NCI-H82 treated with DMSO at 0.1 percent for 48 hours (cell line): ENCODE results near the gene VCPKMT.
A peak's percentile ranks its signal among the peaks of the same experiment; 100 is the strongest.

Experiments
- DNase-seq: peaks from one replicate; lab custom pipeline; 2025; ENCODE audit not compliant: unreplicated experiment; lab: John Stamatoyannopoulos, UW

VCPKMT gene

DNA sequence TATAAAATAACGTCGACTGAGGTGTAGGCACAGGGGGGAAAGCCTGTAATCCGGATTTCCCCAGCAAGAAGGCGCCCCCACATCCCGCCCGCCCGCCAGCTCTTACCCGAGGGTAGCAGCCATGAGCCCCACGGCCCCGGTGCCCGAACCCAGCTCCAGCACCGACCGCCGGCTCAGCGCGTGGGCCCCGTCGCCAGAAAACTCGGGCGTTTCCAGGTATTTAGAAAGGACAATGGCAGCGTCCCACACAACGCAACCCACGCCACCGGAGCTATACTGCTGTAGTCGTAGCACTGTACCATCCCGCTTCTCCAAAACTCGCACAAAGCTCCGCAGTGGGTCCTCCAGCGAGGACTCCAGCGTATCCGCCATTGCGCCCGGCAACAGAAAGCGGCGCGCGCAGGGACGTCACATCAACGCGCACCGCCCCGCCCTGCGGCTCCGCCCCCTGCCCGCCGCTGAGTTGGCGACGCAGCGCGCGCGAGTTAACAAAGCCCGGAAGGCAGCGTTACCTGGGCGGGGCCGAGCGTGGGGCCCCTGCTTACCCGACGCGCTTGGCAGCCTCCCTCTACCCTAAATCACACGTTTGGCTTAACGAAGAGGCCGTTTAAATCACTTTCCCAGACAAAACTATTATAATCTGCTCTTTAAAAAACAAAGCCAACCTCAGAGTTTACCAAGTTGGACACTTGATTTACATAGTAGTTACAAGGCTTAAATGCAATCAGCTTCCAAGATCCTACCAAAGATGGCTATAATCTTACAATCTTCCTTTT is at the start of gene VCPKMT:
Gene VCPKMT, minus strand, starts transcription at position 392 of the 776 bp plus-strand sequence. Its CDS starts 20 bp downstream, at position 372.
- DNase-seq = peak; percentile 77

DNA sequence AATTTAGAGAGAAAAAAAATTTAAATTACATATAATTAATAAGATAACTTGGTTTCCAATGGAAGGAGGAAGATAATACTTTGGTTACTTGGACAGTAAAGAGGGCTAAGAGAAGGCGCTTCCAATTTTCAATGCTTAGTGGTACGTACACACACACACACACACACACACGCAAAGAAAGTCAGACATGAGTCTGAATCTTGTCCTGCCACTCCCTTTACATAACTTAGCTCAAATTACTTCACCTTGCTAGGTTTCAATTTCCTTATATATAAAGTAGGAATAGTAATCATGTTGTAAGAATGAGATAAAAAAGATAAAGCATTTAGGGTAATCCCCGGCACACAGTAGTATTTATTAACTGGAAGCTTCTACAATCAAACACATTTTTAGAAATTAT is 39.7 kb upstream of the VCPKMT start:
- DNase-seq = no peak

DNA sequence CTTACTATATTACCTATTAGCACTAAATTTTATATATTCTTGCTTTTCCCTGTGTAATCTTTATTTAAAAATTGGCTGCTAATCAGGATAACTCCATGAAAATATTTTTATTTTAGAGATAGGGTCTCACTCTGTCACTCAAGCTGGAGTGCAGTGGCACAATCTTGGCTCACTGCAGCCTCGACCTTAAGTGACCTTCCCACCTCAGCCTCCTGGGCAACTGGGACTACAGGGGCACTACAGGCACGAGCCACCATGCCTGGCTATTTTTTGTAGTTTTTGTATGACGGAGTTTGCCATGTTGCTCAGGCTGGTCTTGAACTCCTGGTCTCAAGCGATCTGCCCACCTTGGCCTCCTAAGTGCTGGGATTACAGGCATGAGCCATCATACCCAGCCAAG is 32.4 kb upstream of the VCPKMT start:
- no peak for DNase-seq

DNA sequence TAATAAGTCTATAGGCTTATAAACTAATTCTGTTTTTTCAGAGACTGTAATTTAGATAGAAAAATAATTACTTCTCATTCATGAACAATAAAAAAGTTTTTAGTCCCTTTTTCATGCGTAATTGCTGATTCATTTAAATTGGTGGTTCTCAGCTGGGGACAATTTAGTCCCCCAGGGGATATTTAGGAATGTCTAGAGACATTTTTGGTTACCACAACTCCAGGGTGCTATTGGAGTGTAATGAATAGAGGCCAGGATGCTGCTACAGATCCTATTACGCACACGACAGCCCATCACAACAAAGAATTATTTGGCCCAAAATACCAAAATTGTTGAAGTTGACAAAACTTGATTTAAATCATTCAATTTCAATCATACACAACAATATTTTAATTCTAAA is 22.8 kb upstream of the VCPKMT start:
- DNase-seq = no peak

DNA sequence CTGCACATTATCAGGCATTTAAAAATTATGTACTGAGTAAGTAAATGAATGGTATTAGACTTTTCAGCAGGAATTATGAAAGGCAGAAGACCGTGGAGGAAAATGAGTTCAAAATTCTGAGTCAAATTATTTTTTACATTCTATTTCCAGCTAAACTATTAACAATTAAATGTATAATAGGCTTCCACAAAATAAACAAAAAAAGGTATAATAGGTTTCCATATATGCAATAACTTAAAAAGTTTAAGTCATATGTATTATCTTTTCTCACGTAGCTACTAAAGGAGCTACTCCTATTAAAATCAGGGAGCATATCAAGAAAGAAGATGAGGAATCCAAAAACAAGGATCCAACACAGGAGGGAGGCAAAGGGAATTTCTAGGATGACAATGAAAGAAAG is 11.4 kb upstream of the VCPKMT start:
- DNase-seq = no peak

DNA sequence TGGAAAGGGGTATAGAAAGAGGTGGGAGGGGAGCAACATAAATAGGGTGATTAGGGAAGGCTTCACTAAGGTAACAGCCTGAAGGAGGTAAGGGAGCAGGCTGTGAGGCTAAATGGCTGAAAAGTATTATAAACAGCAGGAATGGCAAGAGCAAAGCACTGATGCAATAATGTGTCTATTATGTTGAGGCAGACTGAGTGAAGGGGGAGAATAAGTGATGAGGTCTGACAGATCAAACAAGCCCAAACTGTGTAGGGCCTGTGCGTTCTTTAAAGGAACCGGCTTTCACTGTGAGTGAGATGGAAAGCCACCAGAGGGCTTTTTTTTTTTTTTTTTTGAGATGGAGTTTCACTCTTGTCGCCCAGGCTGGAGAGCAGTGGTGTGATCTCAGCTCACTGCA is 6.7 kb upstream of the VCPKMT start:
- no peak for DNase-seq

DNA sequence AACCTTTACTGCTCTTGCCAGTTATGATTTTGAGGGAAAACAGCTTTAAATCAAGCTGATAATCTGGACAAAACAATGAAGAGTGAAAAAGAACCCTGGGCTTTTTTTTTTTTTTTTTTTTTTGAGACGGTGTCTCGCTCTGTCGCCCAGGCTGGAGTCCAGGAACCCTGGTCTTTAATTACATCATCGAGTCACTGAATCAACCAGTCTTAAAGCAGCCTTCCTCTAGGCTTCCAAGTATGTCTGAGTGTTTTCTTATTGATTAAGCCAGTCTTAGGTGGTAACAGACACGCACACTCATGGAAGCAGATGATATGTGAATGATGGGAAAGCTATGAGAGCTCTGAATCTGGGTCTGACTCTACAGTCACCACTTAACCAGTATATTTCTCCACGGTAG is 5.9 kb upstream of the VCPKMT start:
- DNase-seq = no peak

DNA sequence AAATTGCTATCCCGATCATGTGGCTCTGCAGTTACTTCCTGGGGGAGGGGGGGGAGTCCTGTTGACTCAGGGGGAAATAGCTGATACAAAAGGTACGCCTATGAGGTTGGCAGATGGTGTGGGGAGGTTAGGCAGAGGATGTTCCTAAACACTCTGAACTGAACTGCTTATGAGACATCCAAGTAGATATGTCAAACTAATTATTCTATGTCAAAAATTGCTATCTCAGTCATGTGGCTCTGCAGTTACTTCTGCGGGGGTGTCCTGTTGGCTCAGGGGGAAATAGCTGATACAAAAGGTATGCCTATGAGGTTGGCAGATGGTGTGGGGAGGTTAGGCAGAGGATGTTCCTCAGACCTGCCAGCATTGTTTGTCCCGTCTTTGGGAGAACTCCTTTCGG is 5.1 kb upstream of the VCPKMT start:
- DNase-seq = no peak

DNA sequence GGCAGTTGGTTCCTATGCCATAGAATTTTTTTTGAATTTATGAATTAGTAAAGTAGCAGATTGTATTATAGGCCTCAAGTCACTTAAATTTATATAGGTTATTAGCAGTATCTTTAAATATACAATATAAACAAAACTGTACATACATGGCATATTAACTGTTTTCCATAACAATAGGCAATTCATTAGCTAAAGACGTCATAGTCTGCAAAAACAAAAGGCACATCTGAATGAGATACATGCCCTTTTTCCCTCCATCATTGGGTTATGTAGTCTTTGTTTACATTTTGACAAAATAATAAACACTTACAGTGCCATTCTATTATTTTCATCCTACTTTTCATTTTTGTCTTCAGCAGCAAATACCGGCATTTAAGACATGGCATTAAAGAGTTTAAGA is 1.1 kb upstream of the VCPKMT start:
- no peak for DNase-seq

DNA sequence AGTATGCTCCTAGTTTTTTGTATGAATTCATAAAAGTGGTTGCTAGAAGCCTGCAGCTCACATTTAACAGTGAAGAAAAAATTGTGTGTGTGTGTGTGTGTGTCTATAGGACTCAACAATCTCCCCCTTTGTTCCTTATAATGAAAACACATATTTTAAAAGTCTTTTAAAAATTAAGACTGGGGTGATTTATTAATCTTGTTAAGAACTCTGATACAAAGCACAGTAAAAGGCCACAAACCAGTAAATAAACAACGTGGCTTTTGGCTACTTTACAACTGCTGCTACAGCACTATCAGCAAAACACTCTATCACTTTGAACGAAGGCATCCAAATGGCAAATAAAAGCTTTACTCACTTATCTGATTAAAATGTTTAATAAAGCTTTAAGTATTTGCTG is 594 bp upstream of the VCPKMT start:
- no peak for DNase-seq

DNA sequence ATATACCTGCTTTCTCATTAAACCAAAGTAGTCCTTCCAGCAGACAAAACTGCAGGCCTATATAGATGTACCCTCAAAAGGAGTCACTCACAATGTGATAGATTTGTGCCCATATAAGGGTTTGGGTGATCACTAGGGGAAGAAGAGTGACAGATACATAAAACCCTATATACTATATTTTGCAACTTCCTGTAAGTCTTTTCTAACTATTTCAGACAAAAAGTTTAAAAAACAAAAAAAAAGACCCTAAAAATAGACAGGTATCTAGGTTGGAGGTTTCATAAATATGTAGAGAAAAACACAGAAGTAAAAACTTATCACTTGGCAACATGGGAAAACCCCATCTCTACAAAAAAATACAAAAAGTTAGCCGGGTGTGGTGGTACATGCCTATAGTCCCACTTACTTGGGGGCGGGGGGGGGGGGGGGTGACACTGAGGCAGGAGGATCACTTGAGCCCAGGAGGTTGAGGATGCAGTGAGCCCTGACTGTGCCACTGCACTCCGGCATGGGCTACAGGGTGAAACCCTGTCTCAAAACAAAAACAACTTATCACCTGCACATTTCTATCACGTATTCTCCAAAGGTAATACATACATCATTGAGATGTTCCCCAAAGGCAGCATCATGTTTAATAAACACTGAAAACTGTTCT is 2.9 kb downstream of the VCPKMT start:
- no peak for DNase-seq

DNA sequence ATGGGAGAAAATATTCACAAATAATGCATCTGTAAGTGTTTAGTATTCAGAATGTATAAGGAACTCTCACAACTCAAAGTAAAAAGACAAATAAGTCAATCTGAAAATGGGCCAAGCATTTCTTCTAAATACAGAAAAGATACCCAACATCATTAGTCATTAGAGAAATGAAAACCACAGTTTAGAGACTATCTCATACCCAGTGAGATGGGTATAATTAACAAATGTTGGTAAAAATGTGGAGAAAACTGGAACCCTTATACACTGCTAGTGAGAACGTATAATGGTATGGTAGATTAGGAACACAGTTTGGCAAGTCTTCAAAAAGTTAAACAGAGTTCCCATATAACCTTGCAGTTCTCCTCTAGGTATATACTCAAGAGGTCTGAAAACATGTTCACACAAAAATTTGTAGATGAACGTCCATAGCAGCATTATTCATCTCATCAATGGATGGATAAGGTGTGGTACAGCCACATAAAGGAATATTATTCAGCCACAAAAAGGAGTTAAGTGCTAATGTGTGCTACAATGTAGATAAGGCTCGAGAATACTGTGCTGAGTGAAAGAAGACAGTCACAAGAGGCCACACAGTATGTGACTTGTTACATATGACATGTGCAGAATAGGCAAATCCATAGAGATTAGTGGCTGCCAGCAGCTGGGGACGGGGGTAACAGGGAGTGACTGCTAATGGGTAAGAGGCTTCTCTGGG is 5.9 kb downstream of the VCPKMT start:
- no peak for DNase-seq

DNA sequence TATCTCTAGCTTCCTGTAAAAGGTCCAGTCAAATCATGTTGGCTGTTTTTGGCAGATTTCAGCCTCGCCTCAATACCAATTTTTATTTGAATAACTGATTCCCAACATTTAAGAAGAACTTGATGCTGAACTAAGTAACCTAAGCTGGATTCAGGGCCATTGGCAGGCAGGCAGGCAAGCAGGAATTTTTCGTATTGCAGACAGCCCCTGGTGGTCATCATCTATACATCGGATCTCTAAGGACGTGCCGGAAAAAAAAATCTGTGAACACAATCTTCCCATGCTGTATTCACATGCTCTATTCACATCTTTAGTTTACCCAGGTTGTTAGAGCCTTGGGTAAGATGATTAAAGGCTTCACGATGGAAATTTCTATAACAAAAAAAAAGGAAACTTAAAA is 7.0 kb downstream of the VCPKMT start:
- no peak for DNase-seq

DNA sequence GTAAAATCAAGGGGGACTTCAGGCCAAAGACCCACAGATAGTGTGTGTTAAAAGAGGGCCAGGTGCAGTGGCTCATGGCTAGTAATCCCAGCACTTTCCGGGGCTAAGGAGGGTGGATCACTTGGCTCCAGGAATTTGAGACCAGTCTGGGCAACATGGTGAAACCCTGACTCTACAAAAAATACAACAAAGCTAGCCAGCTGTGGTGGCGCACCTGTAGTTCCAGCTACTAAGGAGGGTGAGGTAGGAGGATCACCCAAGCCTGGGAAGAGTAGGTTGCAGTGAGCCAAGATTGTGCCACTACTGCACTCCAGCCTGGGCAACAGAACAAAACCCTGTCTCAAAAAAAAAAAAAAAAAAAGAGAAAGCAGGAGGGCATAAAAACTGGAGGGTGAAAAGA is 8.5 kb downstream of the VCPKMT start:
- DNase-seq = no peak

DNA sequence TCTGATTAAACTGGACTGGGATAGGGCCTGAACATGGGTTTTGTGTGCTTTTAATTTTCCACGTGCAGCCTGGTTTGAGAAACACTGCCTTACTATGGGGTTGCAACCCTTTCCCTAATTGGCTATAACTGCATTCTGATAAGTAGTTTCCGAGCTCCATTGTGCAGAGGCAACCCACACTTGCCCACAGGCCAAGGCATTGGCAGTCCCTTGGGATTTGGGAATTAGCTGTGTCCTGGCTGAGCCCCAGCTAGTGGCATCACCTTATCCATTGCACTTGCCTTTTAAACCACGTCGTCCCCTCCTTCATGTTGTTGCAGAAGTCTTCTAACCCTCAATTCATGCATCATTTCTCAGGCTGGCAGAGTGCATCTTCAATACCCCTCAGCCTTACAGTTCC is 10.2 kb downstream of the VCPKMT start:
- peak; percentile 16 for DNase-seq

DNA sequence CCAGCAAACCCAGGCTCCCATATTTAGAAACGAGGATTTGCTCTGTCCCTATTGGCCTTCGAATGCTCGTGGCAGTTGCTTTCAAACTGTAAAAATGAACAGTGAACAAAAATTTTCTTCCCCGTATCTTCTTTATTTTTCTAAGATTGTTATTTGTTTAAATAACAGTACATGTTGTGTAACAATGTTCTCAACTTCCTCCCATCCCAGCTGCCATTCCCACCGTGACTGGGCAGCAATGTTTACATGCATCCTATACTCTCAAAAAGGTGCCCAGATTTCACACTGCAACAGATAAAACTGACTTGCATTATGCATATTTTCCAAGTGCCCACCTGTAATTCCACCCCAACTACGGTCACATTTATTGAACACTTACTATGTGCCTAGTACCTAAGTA is 12.8 kb downstream of the VCPKMT start:
- no peak for DNase-seq

DNA sequence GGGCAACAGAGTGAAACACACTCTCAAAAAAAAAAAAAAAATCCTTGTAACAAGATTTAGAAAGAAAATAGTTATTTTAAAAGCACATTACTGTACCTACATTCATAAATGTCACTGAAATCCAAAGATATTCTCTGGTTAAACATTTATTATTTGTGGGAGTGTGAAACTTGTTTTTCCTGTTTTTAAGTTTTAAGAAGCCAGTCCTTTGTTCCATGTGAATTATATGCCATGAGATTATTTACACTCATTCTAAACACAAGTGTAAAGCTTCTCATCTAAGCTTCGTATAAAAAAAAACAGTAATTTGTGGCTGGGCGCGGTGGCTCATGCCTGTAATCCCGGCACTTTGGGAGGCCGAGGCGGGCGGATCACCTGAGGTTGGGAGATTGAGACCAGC is 15.0 kb downstream of the VCPKMT start:
- DNase-seq = no peak

DNA sequence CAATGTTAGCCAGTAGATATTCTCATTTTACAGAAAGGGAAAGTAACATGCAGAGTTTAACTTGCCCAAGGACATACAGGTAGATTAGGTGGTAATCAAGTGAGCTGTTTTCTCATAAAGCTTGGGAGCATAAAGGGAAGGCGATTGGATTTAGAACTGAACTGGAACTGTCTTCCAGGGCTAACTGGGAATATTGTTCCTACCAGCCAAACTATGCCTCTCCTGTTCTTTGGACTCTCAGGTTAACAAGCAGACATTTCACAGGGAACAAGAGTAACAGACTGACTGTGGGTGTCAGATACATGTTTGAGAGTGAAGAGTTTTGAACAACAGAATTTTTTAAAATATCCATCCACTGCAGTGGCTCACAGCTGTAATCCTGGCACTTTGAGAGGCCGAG is 15.6 kb downstream of the VCPKMT start:
- DNase-seq = no peak

DNA sequence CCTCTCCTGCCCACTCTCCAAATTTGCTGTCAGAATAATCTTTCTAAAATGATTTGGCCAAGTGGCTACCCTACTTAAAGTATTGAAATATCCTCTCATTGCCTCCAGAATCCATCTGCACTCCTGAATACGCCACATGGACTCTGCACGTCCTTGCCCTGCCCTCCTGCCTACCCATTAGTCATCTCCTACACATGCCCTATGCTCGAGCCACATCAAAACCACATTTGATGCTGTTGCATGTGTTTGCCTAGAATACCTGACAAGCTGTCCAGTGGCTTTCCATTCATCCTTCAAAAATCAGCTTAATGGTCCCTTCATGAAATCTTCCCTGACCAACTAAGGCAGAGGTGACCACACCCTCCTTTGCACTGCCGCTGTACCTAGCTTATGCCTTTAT is 17.0 kb downstream of the VCPKMT start:
- DNase-seq = no peak

DNA sequence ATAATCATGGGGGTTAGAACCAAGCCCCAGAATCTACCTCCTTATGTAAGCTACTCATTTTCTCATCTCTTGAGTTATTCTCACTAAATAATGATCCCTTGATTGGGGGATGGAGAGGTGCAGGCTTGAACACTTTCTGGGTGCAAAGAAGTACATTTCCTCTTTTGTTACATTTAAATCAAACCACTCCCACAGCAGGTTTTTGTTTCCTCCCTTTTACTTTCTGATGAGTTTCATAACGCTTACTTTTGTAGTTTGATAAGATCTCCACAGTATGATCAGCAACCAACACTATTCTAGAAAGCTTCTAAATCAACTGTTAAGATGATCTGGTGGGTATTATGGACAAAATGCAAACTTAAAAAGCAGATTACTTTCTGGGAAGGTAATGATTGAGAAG is 20.5 kb downstream of the VCPKMT start:
- DNase-seq = no peak

DNA sequence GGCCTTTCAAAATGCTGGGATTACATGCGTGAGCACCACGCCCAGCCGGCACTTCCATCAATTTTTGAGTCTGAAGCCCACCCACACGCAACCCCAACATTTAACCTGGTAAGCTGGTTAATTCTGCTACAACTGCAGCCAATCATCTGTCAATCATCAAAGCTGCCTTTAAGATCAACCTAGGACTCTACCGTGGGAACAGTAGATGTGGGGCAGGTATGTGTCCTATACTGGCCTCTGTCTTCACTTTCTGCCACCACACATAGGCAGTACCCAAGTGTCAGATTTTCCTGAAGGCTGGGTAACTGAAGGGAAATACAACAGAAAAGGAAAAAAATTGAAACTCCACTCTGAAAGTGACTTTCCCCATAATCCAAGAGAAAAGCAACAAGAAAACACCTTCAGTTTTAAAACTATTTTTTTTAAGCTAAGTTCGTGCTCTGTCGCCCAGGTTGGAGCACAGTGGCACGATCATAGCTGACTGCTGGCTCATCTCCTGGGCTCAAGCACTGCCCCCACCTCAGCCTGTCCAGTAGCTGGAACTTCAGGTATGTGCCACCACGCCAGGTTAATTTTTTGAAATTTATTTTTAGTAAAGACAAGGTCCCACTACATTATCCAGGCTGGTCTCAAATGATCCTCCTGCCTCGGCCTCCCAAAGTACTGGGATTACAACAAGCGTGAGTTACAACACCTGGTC is 22.2 kb downstream of the VCPKMT start:
- no peak for DNase-seq

DNA sequence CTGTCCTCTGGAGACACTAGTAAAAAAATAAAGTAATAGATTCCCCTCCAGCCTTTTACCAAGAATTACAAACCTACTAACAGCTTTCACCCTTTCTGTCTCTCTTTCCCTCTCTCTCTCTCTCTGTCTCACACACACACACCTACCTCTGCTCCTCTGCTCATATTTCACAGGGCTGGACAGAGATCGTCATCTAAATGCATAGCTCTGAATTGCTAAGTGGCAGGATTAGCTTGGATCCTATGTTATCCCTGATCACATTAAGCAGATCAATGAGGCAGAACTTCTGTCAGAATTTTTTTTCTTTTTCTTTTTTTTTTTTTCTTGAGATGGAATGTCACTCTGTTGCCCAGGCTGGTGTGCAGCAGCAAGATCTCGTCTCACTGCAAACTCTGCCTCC is 22.9 kb downstream of the VCPKMT start:
- DNase-seq = peak; percentile 84
